GM18907 (cell line): ENCODE results near the gene PRICKLE4.
"Not testable (repeated sequence)": the region's sequence is repeated elsewhere in the genome, so short reads cannot be mapped to it uniquely, and the experiment has no call there.

Source experiments
- ATAC-seq: cut with Tn5 transposase; IDR thresholded peaks from one replicate; pipeline ENCODE4 v1.9.1; 2021; ENCODE audit warnings: mild to moderate bottlenecking, moderate library complexity; ENCODE audit not compliant: unreplicated experiment

Gene PRICKLE4

GRCh38 chr6:41791305-41791704, 10.7 kb downstream of the PRICKLE4 start:
- ATAC-seq: no peak

- ATAC-seq: no peak
Measured at GRCh38 chr6:41791984-41792383, 11.4 kb downstream of the PRICKLE4 start.

- ATAC-seq: no peak
Measured at GRCh38 chr6:41796474-41796873, 15.9 kb downstream of the PRICKLE4 start.

- no peak for ATAC-seq
Measured at GRCh38 chr6:41798901-41799558, 18.4 kb downstream of the PRICKLE4 start.

- ATAC-seq: no peak
Measured at GRCh38 chr6:41799559-41799911, 19.0 kb downstream of the PRICKLE4 start.

GRCh38 chr6:41801380-41801779, 20.8 kb downstream of the PRICKLE4 start:
- ATAC-seq: no peak

GRCh38 chr6:41805830-41806774, 25.5 kb downstream of the PRICKLE4 start:
- ATAC-seq: no peak

- no peak for ATAC-seq
Measured at GRCh38 chr6:41811095-41811494, 30.5 kb downstream of the PRICKLE4 start.

GRCh38 chr6:41811946-41812345, 31.4 kb downstream of the PRICKLE4 start:
- ATAC-seq: not testable (repeated sequence)

- ATAC-seq: no peak
Measured at GRCh38 chr6:41813469-41813868, 32.9 kb downstream of the PRICKLE4 start.

GRCh38 chr6:41813956-41814355, 33.4 kb downstream of the PRICKLE4 start:
- no peak for ATAC-seq

GRCh38 chr6:41814629-41815028, 34.0 kb downstream of the PRICKLE4 start:
- no peak for ATAC-seq

GRCh38 chr6:41815587-41815986, 35.0 kb downstream of the PRICKLE4 start:
- ATAC-seq: no peak

- ATAC-seq: no peak
Measured at GRCh38 chr6:41818271-41819054, 37.9 kb downstream of the PRICKLE4 start.

- no peak for ATAC-seq
Measured at GRCh38 chr6:41821266-41821665, 40.7 kb downstream of the PRICKLE4 start.

- ATAC-seq: no peak
Measured at GRCh38 chr6:41822021-41822420, 41.4 kb downstream of the PRICKLE4 start.

- ATAC-seq: no peak
Measured at GRCh38 chr6:41823178-41823577, 42.6 kb downstream of the PRICKLE4 start.

GRCh38 chr6:41824571-41825569, 44.3 kb downstream of the PRICKLE4 start:
- ATAC-seq: no peak

GRCh38 chr6:41826343-41827022, 45.9 kb downstream of the PRICKLE4 start:
- ATAC-seq: no peak

- ATAC-seq: no peak
Measured at GRCh38 chr6:41832263-41832662, 51.7 kb downstream of the PRICKLE4 start.
